ENCODE results near the gene MSANTD3.

- no peak for TF ChIP-seq EGR1 (IDR thresholded peaks at IDR 0.05; ENCODE audit: low read depth in 2 of 2)
- TF ChIP-seq HNF4A (conservative IDR thresholded peaks at IDR 0.05), result no peak
- TF ChIP-seq, protein P1, sequence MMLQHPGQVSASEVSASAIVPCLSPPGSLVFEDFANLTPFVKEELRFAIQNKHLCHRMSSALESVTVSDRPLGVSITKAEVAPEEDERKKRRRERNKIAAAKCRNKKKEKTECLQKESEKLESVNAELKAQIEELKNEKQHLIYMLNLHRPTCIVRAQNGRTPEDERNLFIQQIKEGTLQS (IDR thresholded peaks at IDR 0.05), result no peak
- TF ChIP-seq, protein P2, sequence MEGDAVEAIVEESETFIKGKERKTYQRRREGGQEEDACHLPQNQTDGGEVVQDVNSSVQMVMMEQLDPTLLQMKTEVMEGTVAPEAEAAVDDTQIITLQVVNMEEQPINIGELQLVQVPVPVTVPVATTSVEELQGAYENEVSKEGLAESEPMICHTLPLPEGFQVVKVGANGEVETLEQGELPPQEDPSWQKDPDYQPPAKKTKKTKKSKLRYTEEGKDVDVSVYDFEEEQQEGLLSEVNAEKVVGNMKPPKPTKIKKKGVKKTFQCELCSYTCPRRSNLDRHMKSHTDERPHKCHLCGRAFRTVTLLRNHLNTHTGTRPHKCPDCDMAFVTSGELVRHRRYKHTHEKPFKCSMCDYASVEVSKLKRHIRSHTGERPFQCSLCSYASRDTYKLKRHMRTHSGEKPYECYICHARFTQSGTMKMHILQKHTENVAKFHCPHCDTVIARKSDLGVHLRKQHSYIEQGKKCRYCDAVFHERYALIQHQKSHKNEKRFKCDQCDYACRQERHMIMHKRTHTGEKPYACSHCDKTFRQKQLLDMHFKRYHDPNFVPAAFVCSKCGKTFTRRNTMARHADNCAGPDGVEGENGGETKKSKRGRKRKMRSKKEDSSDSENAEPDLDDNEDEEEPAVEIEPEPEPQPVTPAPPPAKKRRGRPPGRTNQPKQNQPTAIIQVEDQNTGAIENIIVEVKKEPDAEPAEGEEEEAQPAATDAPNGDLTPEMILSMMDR (IDR thresholded peaks at IDR 0.05; ENCODE audit: low read depth, low read length, missing input control), result no peak
- no peak for TF ChIP-seq TAF1 (conservative IDR thresholded peaks at IDR 0.05)
- TF ChIP-seq, protein P3, sequence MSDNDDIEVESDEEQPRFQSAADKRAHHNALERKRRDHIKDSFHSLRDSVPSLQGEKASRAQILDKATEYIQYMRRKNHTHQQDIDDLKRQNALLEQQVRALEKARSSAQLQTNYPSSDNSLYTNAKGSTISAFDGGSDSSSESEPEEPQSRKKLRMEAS (IDR thresholded peaks at IDR 0.05), result no peak
- no peak for TF ChIP-seq GABPA (IDR thresholded peaks at IDR 0.05 in 1 of 2, conservative IDR thresholded peaks at IDR 0.05 in 1 of 2)
- no peak for TF ChIP-seq YY1 (IDR thresholded peaks at IDR 0.05)
- no peak for TF ChIP-seq ZBTB33 (IDR thresholded peaks at IDR 0.05)
- no peak for TF ChIP-seq RAD21 (IDR thresholded peaks at IDR 0.05)
- TF ChIP-seq, protein P4, sequence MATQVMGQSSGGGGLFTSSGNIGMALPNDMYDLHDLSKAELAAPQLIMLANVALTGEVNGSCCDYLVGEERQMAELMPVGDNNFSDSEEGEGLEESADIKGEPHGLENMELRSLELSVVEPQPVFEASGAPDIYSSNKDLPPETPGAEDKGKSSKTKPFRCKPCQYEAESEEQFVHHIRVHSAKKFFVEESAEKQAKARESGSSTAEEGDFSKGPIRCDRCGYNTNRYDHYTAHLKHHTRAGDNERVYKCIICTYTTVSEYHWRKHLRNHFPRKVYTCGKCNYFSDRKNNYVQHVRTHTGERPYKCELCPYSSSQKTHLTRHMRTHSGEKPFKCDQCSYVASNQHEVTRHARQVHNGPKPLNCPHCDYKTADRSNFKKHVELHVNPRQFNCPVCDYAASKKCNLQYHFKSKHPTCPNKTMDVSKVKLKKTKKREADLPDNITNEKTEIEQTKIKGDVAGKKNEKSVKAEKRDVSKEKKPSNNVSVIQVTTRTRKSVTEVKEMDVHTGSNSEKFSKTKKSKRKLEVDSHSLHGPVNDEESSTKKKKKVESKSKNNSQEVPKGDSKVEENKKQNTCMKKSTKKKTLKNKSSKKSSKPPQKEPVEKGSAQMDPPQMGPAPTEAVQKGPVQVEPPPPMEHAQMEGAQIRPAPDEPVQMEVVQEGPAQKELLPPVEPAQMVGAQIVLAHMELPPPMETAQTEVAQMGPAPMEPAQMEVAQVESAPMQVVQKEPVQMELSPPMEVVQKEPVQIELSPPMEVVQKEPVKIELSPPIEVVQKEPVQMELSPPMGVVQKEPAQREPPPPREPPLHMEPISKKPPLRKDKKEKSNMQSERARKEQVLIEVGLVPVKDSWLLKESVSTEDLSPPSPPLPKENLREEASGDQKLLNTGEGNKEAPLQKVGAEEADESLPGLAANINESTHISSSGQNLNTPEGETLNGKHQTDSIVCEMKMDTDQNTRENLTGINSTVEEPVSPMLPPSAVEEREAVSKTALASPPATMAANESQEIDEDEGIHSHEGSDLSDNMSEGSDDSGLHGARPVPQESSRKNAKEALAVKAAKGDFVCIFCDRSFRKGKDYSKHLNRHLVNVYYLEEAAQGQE (IDR thresholded peaks at IDR 0.05), result no peak
- no peak for TF ChIP-seq JUND (IDR thresholded peaks at IDR 0.05)
- TF ChIP-seq FOXA1 (IDR thresholded peaks at IDR 0.05), result no peak
- no peak for TF ChIP-seq NR2F2 (IDR thresholded peaks at IDR 0.05)
These were observed 39.4 kb downstream of the MSANTD3 start for GRCh38 chr9:100466171-100466828.
